Endodermal cell (in vitro differentiated cells): Measurements from ENCODE around the gene DHX40. TPM values are rescaled to one million over a fixed set of nuclear protein-coding genes. Genes with fewer than 3 reads are reported as not detected.
"Not testable (repeated sequence)": the region's sequence is repeated elsewhere in the genome, so short reads cannot be mapped to it uniquely, and the experiment has no call there.

Experiments
- DNase-seq: peaks from one replicate; pipeline ENCODE4 v3.0.0-alpha.2; 2017
- H3K27ac ChIP-seq: 2 replicates; pipeline ENCODE4 v1.5.1; 2013; ENCODE audit warnings: mild to moderate bottlenecking, low read depth, low read length, moderate library complexity
- H3K27me3 ChIP-seq: 2 replicates; pipeline ENCODE4 v1.6.1; 2013; ENCODE audit warnings: mild to moderate bottlenecking, low read length, moderate library complexity; ENCODE audit not compliant: insufficient read depth, control insufficient read depth, poor library complexity, severe bottlenecking
- H3K36me3 ChIP-seq: 2 replicates; pipeline ENCODE4 v1.7.0; 2013; ENCODE audit warnings: mild to moderate bottlenecking, low read length, moderate library complexity; ENCODE audit not compliant: control insufficient read depth, insufficient read depth
- H3K4me1 ChIP-seq: one replicate; pipeline ENCODE4 v1.7.0; 2013; ENCODE audit warnings: low read length; ENCODE audit not compliant: control insufficient read depth, insufficient read depth
- H3K4me3 ChIP-seq: 2 replicates; pipeline ENCODE4 v1.5.1; 2013; ENCODE audit warnings: mild to moderate bottlenecking, low read length, moderate library complexity
- H3K9ac ChIP-seq: 2 replicates; pipeline ENCODE4 v1.6.1; 2013; ENCODE audit warnings: mild to moderate bottlenecking, low read length, moderate library complexity; ENCODE audit not compliant: poor library complexity, severe bottlenecking; ENCODE audit errors: extremely low read depth
- H3K9me3 ChIP-seq: 2 replicates; pipeline ENCODE4 v1.6.1; 2013; ENCODE audit warnings: mild to moderate bottlenecking, low read length, moderate library complexity; ENCODE audit not compliant: control insufficient read depth
- H3K27ac Mint-ChIP-seq: 2 replicates; pipeline ENCODE4 v1.8.0; 2020; ENCODE audit warnings: mixed read lengths
- H3K27me3 Mint-ChIP-seq: 2 replicates; pipeline ENCODE4 v1.8.0; 2021; ENCODE audit warnings: mild to moderate bottlenecking, mixed read lengths; ENCODE audit not compliant: insufficient read depth
- H3K36me3 Mint-ChIP-seq: 2 replicates; pipeline ENCODE4 v1.8.0; 2020; ENCODE audit warnings: low read depth, mixed read lengths
- H3K4me1 Mint-ChIP-seq: 2 replicates; pipeline ENCODE4 v1.8.0; 2020; ENCODE audit warnings: mixed read lengths
- H3K4me3 Mint-ChIP-seq: 2 replicates; pipeline ENCODE4 v1.8.0; 2020; ENCODE audit warnings: mild to moderate bottlenecking, moderate library complexity, mixed read lengths
- H3K9me3 Mint-ChIP-seq: 2 replicates; pipeline ENCODE4 v1.8.0; 2020; ENCODE audit warnings: mild to moderate bottlenecking, mixed read lengths
- WGBS, 2 experiments: methylation state at CpG; one replicate each; pipeline versions ENCODE4 v1.1.5 to v1.1.7; 2013; ENCODE audit warnings: missing lambda C conversion rate in 2 of 2, mixed read lengths in 1 of 2; ENCODE audit not compliant: insufficient coverage in 1 of 2, insufficient read length in 1 of 2; 5-methylcytosine and 5-hydroxymethylcytosine counted together
- total RNA-seq, 2 donors: library from RNA; stranded (reverse); fragmentation: NEBNext Ultra II Directional in 1 of 2; extraction: Animal tissue kit (Norgen Biotek cat#: 25700) in 1 of 2; gene quantifications; 2 replicates in 1 of 2; 3 replicates in 1 of 2; pipeline ENCODE4 v1.2.1, GENCODE V29; 2021
- TF ChIP-seq, protein P1 (sequence below): fragments of 200-600 bp; sonication (generic); conservative IDR thresholded peaks from 2 replicates; pipeline ENCODE4 v1.5.0; 2021; ENCODE audit warnings: antibody characterized with exemption, mild to moderate bottlenecking

DHX40 gene
- total RNA-seq, 2 donors from 2014 or later: 32.7 to 36.2 TPM

DNA sequence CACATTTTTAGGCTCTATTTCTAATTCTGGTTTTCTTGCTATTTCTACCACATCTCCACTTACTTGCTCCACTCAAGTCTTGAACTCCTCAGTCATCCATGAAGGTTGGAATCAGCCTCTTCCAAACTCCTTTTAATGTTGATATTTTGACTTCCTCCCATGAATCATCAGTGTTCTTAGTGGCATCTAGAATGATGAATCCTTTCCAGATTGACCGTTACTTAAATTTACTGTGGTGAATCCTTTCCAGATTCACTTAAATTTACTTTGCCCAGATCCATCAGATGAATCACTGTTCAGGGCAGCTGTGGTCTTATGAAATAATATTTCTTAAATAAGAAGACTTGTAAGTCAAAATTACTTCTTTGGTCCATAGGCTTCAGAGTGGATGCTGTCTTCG is 86.7 kb downstream of the DHX40 start:
- no peaks in the 10 kb centered on the region for H3K4me1 ChIP-seq
- peak overlapping the region; percentile 8 for H3K4me3 ChIP-seq
- H3K9me3 ChIP-seq: peaks cover 35% of the 10 kb centered on the region
- peaks cover 14% of the 10 kb centered on the region for H3K9me3 Mint-ChIP-seq
- H3K4me3 Mint-ChIP-seq: no peak overlapping the region
- no peak overlapping the region for H3K27ac Mint-ChIP-seq
- peaks cover 11% of the 10 kb centered on the region for H3K4me1 Mint-ChIP-seq
- peaks cover 84% of the 10 kb centered on the region for H3K36me3 Mint-ChIP-seq
- TF ChIP-seq, protein P1, sequence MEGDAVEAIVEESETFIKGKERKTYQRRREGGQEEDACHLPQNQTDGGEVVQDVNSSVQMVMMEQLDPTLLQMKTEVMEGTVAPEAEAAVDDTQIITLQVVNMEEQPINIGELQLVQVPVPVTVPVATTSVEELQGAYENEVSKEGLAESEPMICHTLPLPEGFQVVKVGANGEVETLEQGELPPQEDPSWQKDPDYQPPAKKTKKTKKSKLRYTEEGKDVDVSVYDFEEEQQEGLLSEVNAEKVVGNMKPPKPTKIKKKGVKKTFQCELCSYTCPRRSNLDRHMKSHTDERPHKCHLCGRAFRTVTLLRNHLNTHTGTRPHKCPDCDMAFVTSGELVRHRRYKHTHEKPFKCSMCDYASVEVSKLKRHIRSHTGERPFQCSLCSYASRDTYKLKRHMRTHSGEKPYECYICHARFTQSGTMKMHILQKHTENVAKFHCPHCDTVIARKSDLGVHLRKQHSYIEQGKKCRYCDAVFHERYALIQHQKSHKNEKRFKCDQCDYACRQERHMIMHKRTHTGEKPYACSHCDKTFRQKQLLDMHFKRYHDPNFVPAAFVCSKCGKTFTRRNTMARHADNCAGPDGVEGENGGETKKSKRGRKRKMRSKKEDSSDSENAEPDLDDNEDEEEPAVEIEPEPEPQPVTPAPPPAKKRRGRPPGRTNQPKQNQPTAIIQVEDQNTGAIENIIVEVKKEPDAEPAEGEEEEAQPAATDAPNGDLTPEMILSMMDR: no peak
- H3K27me3 ChIP-seq: no peaks in the 10 kb centered on the region
- H3K36me3 ChIP-seq: peaks cover 93% of the 10 kb centered on the region
- 98 to 100% methylated on average over 1 to 2 of the region's 2 CpGs for WGBS, 2 experiments
- DNase-seq: no peak
- no peak overlapping the region for H3K9ac ChIP-seq
- H3K27ac ChIP-seq: no peak overlapping the region
- H3K27me3 Mint-ChIP-seq: no peaks in the 10 kb centered on the region

DNA sequence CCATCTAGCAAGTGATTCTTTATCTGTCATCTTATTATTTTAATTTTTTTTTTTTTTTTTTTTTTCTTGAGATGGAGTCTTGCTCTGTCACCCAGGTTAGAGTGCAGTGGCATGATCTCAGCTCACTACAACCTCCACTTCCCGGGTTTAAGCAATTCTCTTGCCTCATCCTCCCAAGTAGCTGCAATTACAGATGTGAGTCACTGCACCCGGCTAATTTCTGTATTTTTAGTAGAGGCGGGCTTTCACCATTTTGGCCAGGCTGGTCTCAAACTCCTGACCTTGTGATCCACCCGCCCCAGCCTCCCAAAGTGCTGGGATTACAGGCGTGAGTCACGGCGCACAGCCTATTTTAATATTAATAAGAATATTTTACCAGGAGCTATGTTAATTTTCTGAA is 91.2 kb downstream of the DHX40 start:
- H3K36me3 ChIP-seq: peaks cover 88% of the 10 kb centered on the region
- not testable (repeated sequence) for H3K27me3 ChIP-seq, H3K27me3 Mint-ChIP-seq, H3K4me3 ChIP-seq, H3K4me1 ChIP-seq, H3K27ac ChIP-seq, H3K9ac ChIP-seq, H3K27ac Mint-ChIP-seq, H3K4me1 Mint-ChIP-seq, H3K4me3 Mint-ChIP-seq, DNase-seq
- H3K9me3 ChIP-seq: peaks cover 13% of the 10 kb centered on the region
- peaks cover 77% of the 10 kb centered on the region for H3K36me3 Mint-ChIP-seq
- peaks cover 14% of the 10 kb centered on the region for H3K9me3 Mint-ChIP-seq
- 94 to 100% methylated on average over 3 of the region's 7 CpGs for WGBS, 2 experiments

Other genes starting within 250 kb of the DHX40 start
- 10 to 100 TPM; 22.8 to 27.7 TPM for gene YPEL2, start 234.0 kb upstream of the DHX40 start, total RNA-seq
- gene CLTC, start 54.3 kb downstream of the DHX40 start, total RNA-seq: 100 to 1,000 TPM; 342 to 393 TPM
- 10 to 100 TPM; 21.6 to 23.6 TPM for gene PTRH2, start 141.8 kb downstream of the DHX40 start, total RNA-seq
- gene VMP1, start 142.0 kb downstream of the DHX40 start, total RNA-seq: 10 to 100 TPM; 67.9 to 69.9 TPM